ENCODE measurements around the gene KIAA1191. TPM values are rescaled to one million over a fixed set of nuclear protein-coding genes. Genes with fewer than 3 reads are reported as not detected.

Gene KIAA1191
- total RNA-seq, 2 experiments from 2014 or later, result 33.3 to 41.2 TPM

DNA sequence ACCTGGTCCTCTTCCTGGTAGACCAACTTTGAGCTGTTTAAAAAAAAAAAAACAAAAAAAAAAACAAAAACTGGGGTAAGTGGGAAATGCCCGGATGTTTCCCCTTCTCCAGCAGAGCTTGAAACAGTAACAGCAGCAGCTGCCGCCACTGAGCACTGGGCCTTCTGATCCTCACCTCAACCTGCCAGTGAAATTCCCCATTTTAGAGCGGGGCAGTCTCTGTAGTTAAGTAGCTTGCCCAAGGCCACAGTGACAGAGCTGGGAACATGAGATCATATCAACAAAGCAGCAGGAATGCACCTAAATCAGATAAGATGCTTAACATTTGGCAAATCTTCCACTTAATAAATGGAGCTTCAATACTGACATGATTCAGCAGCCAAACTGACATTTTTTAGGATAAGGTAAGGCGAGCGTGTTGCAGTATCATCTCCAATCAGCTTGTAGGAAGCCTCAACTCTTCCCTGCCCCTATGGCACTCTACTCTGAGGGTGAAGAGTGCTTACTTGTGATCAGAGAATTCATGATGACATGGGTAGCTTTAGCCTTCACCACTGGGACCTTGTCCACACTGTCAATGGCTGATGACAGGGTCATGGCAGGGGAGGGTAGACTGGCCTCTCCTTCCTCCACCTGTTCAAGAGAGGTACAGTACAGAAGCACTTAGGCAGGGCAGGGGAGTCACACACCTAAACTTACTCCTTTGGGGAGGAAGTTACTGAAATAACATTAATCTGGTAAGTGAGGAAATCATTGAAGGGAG, 9.3 kb downstream of the KIAA1191 start:
- no peaks in the 10 kb centered on the region for H3K9me2 ChIP-seq (ENCODE audit: insufficient read depth, low read length)
- CTCF ChIA-PET (ENCODE audit: unreplicated experiment), result no interaction called here
- H3K4me2 ChIP-seq (ENCODE audit: low read length), result no peak overlapping the region
- no TSS peak for BruUV-seq (replicated peaks)
- DNase-seq (ENCODE audit: low spot score), result no peak
- H3K9me3 ChIP-seq (ENCODE audit: low read length), result no peaks in the 10 kb centered on the region
- no peak overlapping the region for H3K4me3 ChIP-seq (ENCODE audit: low read depth, low read length, poor library complexity, severe bottlenecking)
- H3K36me3 ChIP-seq (ENCODE audit: insufficient read depth, low read length), result peaks cover 96% of the 10 kb centered on the region
- no peaks in the 10 kb centered on the region for H3K79me2 ChIP-seq (ENCODE audit: insufficient read depth, low read depth, low read length)
- intact Hi-C loops (cut with micrococcal nuclease; ENCODE audit: unreplicated experiment), result no loop called here
- TF ChIP-seq EZH2phosphoT487 (IDR thresholded peaks at IDR 0.05; ENCODE audit: borderline replicate concordance, low read depth, low read length) (no peak), CTCF (conservative IDR thresholded peaks at IDR 0.05; ENCODE audit: low read length) (no peak)
- H2AFZ ChIP-seq (ENCODE audit: low read length), result no peak overlapping the region
- no peaks in the 10 kb centered on the region for H3K4me1 ChIP-seq (ENCODE audit: insufficient read depth, low read length, poor library complexity, severe bottlenecking)
- no peak overlapping the region for H3K27ac ChIP-seq (ENCODE audit: low read depth, low read length, poor library complexity, severe bottlenecking)
- H4K20me1 ChIP-seq (ENCODE audit: insufficient read depth, low read length), result 0 out of 2 replicates have a peak, but pooled peaks cover 3% of the 10 kb centered on the region
- POLR2A ChIA-PET, result interaction anchor here (0.7 to 1.8 kb wide), 5 partner anchors 9 to 995 kb away, joined by 3 to 9 read pairs (median 5); partner anchors contain the start of genes HIGD2A, KIAA1191 and NOP16

GRCh38 chr5:176350416-176350815, 11.1 kb downstream of the KIAA1191 start:
- Histone ChIP-seq H3K9me3 (ENCODE audit: low read length) (no peaks in the 10 kb centered on the region), H4K20me1 (ENCODE audit: insufficient read depth, low read length) (0 out of 2 replicates have a peak, but pooled peaks cover 3% of the 10 kb centered on the region), H3K27ac (ENCODE audit: low read depth, low read length, poor library complexity, severe bottlenecking) (no peak overlapping the region), H3K4me2 (ENCODE audit: low read length) (no peak overlapping the region), H3K79me2 (ENCODE audit: insufficient read depth, low read depth, low read length) (no peaks in the 10 kb centered on the region), H2AFZ (ENCODE audit: low read length) (no peak overlapping the region), H3K36me3 (ENCODE audit: insufficient read depth, low read length) (peaks cover 96% of the 10 kb centered on the region), H3K9me2 (ENCODE audit: insufficient read depth, low read length) (no peaks in the 10 kb centered on the region), H3K4me1 (ENCODE audit: insufficient read depth, low read length, poor library complexity, severe bottlenecking) (no peaks in the 10 kb centered on the region), H3K4me3 (ENCODE audit: low read depth, low read length, poor library complexity, severe bottlenecking) (no peak overlapping the region)
- CTCF ChIA-PET (ENCODE audit: unreplicated experiment), result no interaction called here
- POLR2A ChIA-PET, result interaction anchor here (0.9 kb wide), 1 partner anchor 15 kb away, joined by 3 read pairs; no protein-coding TSS in a partner anchor
- no peak for TF ChIP-seq CTCF (conservative IDR thresholded peaks at IDR 0.05; ENCODE audit: low read length)
- no peak for TF ChIP-seq EZH2phosphoT487 (IDR thresholded peaks at IDR 0.05; ENCODE audit: borderline replicate concordance, low read depth, low read length)
- intact Hi-C loops (cut with micrococcal nuclease; ENCODE audit: unreplicated experiment), result no loop called here
- no TSS peak for BruUV-seq (replicated peaks)
- no peak for DNase-seq (ENCODE audit: low spot score)
